Astrocyte (in vitro differentiated cells and primary cell): ENCODE measurements around the gene COBL.

Experiments used
- CTCF ChIP-seq: IDR thresholded peaks from 2 replicates; pipeline ENCODE4 v1.5.1; 2011; ENCODE audit warnings: low read depth, mild to moderate bottlenecking, inconsistent platforms, low read length, moderate library complexity; ENCODE audit not compliant: insufficient read depth
- EZH2 ChIP-seq: IDR thresholded peaks from 2 replicates; pipeline ENCODE4 v1.6.1; 2012; ENCODE audit warnings: mild to moderate bottlenecking, low read length, inconsistent platforms; ENCODE audit not compliant: insufficient read depth

DNA sequence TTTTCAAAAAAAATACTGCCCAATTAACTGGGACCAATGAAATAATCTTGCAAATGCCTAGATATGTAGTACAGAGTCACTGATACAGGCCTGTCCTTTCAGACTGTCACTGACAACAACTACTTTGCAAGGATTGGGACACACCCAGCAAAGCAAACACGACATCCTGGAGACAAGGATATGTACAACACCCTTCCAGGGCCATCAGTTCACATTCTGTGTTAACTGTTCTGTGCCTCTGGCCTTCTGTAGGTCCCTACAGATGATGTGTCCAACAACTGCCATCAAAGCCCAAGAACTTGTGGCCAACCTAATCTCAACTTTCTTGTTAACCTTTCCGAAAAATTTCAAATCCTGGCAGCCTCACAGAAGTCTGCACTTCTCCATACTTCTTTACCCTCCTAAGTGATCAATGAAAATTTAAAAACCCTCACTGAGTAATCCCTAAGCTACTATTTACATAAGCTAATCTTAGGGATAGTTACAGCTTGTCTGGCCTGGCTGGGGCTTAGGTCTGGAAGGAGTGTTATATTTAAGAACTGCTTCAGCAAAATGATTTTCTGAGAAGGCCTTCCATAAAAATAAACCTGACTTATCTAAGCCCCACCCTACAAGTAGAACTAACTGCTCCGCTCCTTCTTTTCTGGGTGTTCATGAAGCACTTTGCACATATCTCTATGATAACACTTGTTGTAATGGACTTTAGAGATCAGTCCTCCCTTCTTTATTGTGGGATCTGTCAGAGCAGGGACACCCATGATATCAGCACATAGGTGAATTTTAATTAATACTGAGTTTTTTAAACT lies 21.0 kb downstream of the COBL start:
- TF ChIP-seq CTCF (no peak), EZH2 (no peak)
